NOMO-1 (cell line): ENCODE results near the gene GARNL3.
A peak's percentile ranks its signal among the peaks of the same experiment; 100 is the strongest.

Experiments
- DNase-seq, 2 experiments: peaks; one replicate each; lab custom pipeline; 2025; ENCODE audit not compliant: unreplicated experiment in 2 of 2; lab: John Stamatoyannopoulos, UW

GARNL3 gene

DNA sequence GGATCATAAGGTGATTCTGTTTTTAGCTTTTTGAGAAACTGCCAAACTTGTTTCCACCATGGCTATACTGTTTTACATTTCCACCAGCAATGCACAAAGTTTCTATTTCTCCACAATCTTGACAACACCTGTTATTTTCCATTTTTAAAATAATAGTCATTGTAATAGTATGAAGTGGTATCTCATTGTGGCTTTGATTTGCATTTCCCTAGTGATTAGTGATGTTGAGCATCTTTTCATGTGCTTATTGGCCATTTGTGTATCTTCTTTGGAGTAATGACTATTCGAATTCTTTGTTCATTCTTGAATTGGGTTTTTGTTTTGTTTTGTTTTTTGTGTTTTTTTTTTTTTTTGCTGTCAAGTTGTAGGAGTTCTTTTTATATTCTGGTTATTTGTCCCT lies 4.9 kb downstream of the GARNL3 start:
- DNase-seq: no peak

DNA sequence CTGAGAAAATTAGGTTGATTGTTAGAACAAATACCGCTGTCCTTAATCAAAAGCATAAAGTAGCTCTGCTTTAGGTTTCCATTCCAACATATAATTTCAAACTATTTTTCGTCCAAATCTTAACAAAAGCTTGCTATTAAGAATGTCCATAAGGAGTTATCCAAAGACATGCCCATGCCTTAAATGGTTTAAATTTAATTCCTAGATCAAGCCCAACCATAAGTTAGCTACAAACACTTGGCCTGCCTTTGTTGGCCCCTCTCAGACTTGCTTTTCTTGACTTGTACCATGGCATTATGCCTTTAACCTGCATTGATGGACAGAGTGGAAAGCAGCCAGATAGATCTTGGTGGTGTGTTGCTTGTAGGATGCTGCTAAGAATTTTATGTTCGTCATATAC lies 8.8 kb downstream of the GARNL3 start:
- DNase-seq: no peak

DNA sequence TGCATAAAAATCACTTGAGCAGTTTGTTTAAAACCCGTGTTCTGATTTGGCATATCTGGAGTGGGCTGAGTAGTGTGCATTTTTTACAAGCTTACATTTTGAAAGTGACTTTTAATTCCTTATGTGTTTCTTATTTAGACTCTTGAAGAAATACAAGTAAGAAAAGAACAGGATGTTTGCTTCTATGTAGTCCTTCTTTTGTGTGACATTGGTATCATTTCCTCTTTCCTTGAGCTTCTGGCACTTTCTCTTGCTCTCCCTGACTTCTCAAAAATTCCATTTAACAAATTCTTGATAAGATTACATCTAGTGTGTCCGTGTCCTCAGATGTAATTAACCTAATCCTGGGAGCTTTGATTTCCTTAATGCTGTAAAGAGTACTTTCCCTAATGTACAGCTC lies 12.5 kb downstream of the GARNL3 start:
- DNase-seq: peak; percentile 2 to 68

DNA sequence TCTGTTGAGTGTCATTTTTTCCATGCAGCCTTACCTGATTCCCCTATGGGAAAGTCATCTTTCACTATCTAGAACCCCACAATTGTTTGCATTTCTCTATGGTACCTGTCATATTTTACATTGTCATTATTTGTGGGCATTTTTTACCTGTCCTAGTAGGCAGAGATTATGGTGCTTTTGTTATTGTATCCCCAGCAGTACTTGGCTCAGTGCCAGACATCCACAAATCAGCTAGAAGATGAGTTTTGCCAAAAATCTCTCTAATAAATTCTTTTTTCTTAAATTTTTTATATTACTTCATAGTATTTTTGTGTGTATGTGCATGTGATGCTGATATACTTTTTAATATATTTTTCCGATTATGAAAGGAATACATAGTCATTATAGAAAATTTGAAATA lies 13.2 kb downstream of the GARNL3 start:
- no peak for DNase-seq

DNA sequence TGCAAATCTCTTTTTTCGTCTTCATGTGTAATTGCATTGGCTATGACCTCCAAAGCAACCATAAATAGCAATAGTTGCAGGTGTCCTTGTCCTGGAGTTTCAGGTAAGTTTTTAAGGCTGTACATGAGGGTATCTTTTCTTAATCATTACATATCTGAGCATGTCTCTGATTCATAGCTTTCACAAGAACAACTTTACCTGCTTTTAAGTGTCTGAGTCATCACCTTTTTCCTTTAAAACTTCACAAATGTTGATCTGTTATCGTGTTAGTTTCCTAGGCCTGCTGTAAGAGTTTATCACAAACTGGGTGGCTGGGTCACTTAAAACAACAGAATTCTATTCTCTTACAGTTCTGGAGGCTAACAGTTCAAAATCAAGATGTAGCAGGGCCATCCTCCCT lies 13.8 kb downstream of the GARNL3 start:
- DNase-seq: no peak

DNA sequence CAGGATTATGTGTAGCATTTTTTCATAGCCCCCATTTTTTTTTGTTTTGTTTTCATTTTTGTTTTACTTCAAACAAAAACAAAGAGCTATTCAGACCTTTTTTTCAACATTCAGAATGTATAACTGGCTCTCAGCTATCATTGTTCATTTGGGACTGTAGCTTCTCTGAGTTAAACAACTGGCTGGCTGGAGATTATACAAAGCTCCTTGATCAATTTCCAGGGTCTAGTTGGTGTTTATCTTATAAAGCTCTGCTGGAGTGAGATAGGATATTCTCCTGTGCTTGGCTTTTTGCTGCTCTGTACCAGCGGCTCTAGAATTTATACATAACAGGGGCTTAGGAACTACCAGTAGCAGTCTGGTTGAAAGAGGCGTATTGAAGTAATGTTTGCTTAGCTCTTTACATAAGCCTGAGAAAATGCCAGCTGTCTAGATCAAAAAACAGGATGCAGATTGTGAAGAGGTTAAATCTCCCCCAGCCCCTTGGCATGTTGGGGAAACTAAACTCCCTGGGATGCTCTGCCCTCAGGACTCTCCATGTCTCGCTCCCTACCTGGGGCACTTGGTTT lies 15.2 kb downstream of the GARNL3 start:
- no peak for DNase-seq

DNA sequence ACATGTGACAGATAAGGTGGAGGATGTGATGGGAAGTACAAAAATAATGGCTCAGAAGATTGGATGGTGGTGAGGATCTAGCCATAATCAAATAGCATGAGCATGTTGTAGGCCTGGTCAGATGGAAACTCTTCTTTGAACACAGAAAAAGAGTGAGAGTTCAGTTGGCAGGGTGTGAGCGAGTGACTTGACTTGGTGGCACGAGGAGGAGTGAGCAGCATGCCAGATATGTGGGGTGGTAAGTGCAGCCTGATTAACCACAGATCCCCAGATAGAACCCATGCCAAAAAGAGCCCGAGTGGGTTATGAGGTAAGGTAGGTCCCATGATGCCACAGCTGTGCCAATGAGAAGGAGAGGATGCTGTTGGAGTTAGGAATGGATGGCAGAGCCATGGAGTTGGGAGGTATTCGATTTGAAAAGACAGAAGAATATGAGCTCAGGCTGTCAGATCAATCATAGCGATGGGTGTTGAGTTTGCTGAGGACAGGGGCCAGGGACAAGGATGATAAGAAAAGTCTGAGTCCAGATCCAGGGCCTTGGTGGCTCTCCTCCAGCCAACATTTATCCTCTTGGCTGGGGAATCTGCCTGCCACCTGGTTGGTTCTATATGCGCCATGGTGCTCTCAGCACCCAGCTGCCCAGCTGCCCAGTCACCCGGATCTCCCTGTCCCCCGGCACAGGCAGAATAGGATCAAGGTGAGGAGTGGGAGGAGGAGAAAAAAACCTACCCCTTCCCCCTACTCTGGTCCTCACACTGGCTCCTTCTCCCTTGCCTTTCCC lies 16.5 kb downstream of the GARNL3 start:
- DNase-seq: no peak

DNA sequence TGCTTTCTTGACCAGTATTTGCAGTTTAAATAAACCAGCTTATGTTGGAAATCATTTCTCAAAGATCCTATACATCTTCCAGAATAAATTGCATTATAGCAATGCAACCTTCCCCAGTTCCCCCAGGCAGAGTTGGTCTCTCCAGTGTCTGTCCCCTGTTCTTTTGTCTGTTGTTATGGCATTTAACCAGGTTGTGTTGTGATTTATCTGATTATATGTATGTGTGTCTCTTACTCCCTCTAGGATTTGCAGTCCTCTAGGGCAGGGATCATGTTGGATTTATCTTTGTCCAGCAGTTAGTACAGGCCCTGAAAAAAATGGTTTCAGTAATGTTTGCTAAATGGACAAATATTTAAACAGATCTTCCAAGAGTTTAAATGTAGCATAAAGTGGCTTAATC lies 17.3 kb downstream of the GARNL3 start:
- DNase-seq: no peak

DNA sequence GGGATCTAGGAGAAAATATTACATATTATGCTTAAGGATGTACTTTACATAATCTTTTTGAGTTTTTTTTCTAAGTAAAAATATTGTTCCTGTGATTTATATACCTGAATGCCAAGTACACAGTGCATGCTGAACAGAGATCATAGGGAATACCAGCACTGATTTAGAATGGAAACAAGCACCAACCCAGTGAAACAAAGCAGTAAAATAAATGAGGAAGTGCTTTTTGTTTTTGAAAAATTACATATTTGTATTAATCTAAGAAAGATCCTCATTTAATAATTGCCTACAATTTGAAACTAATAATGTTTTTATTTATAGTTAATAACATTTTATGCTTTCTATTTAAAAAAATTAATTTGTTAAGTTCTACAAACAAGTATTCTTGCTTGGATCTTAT lies 18.0 kb downstream of the GARNL3 start:
- DNase-seq: no peak

DNA sequence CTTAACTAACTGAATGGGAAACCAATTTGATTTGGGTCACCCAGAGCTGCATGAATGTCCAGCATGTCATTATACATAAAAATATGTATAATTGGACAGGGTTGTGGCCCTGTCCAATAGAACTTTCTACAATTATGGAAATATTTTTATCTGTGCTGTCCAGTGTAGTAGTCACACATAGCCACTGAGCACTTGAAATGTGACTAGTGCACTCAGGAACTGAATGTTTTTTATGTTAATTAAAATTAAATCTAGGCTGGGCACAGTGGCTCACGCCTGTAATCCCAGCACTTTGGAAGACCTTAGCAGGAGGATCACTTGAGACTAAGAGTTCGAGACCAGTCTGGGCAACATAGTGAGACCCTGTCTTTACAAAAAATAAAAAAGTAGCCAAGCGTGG lies 18.6 kb downstream of the GARNL3 start:
- DNase-seq: no peak

DNA sequence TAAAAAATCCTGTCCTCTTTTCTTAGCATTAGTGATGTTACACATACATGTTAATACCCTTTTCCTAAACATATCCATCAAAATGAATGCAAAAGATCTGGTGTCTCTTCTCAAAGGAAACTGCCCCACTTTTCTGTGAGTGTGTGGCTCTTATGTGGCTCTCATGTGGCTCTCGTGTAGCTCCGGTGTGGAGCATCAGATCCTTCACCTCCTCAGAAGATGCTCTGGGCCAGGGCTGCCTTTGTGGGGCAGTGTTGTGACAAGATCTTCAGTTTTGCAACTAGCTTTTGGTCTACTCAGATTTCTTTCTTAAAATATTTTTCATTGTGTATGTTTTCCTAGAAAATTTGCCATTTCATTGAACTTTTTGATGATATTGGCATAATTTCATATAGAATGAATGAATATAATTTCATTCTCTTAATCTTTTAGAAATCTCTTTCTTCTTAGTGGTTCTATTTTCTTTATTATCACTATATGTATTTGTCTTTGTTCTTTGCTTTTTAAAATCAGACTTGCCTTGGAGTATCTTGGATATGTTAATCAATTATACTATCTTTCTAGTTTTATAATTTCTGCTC lies 19.4 kb downstream of the GARNL3 start:
- DNase-seq: peak in 1 of 2 experiments; percentile 6

DNA sequence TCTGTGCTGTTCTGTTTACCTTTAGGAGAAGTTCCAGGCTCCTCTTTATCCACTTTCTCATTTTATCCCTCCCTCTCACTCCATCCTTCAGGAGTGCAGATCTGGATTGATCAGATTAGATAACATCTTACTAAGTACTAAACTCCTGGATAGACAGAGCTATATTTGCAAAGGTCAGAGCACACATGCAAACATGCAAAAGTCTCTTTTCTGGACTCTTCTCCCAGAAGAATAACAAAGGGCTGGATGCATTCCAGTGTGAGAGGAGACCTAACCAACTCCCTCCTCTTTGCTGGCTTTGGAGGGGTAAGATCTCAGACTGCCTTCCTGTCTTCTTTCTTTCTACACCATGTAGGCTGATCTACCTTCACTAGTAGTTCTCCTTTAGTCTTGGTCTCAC lies 21.4 kb downstream of the GARNL3 start:
- no peak for DNase-seq

DNA sequence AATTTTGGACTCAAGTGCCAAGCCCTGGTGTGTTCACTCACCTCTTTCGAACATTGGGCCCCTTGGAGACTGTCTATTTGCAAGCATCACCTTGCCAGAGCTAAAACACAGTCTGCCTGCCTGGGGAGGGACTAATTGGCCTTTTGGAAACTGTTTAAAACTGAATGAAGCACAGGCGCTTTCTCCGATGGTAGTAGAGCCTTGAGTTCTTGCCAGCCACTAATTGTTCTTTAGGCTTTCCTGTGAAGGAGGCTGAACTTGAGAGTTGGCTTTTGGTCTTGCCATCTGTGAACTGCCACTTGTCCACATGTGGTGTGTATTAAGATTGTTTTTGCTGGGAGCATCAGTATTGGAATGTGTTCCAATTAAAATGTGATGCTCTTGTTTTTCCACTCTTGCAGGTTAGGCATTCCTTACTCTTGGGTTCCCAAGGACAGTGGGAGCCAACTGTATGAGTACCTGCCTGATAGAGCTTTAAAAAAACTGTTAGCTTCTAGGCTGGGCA lies 26.0 kb downstream of the GARNL3 start:
- DNase-seq: no peak

DNA sequence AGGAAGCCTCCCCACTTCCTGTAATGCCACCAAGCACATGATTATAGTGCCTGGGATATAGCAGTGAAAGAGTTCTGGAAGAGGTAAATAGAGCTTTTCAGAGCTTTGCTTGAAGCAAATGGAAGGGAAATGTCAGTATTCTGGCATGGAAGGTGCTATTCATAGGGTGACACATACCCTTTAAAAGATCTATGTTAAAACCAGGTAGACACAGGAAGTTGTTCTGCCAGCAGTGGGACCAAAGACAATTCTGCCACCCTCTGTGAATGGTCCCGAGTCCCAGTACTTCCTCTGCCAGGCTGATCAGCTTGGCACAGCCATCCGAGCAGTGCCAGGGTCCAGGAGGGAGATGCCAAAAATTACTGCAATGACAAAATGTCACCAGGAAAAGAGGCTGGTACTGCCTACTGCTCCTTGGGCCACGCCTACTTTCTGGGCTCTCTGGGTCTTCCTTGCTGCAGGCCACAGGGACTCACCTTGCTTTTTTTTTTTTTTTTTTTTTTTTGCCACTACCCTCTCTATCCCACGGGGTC lies 26.7 kb downstream of the GARNL3 start:
- DNase-seq: no peak

DNA sequence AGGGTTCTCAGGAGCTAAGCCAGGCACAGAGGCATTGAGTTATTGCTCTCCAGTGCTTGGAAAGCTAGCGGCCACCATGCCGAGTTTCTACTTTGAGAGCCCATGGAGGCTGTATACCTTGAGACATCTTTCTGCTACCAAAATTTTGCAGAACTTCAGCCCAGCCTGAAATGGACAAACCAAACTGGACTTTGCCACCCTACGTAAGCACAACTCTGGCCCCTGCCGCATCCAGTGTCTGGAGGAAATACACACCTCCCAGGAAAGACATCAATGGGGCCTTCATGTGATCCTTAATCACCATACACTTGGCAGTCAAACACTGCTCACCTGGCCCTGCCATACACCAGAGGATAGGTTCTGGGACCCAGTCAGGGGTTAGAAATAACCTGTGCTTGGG lies 27.8 kb downstream of the GARNL3 start:
- no peak for DNase-seq

DNA sequence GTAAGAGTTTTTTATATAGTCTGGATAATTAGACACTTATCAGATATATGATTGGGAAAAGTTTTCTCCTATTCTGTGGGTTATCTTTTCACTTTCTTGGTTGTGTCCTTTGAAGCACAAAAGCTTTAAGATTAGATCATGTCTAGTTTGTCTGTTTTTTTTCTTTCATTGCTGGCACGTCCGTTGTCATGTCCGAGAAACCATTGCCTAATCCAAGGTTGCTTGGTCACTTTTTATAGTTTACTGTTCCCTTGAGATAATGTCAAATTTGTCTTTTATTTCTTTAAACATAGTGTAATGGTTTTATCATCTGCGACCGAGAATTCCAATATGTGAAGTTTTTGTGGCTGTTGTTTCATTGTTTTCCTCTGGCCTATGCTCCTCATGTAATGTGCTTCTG lies 28.8 kb downstream of the GARNL3 start:
- DNase-seq: peak in 1 of 2 experiments; percentile 45

DNA sequence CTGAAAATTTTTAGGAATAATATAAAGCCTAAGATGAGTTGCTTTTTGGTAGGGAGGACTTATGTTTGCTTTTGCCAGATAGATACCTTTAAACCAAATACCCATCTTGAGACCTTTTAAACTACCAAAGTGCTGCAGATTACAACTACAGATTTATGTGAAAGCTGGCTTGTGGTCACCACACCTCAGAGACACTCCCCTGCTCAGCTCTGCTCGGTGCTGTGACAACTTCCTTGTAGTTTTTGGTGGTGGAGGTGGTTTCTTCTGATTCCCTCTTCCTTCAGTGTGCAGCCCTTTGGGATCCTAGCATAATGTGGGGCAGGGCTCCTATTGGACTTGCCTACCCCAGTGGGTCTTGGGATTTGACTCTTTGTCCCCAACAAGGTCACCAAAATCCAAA lies 29.2 kb downstream of the GARNL3 start:
- peak; percentile 60 to 67 for DNase-seq

DNA sequence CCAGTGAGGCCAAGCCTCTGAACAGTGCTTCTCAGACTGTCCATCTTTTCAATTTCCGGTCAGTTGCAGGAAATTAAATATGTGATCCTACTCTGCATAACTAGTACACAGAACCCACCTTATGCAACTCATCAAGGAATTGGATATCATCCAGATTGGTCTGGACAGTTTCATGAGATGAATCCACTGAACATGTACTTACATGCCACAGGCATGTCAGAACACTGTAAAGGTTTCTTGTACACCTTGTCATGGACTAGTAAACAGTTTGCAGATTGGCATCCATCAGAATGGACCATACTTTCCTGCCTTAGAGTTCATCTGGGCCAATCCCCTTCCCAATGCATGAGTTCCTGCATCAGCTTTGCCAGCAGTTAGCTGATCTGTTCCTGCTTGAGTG lies 30.4 kb downstream of the GARNL3 start:
- no peak for DNase-seq

DNA sequence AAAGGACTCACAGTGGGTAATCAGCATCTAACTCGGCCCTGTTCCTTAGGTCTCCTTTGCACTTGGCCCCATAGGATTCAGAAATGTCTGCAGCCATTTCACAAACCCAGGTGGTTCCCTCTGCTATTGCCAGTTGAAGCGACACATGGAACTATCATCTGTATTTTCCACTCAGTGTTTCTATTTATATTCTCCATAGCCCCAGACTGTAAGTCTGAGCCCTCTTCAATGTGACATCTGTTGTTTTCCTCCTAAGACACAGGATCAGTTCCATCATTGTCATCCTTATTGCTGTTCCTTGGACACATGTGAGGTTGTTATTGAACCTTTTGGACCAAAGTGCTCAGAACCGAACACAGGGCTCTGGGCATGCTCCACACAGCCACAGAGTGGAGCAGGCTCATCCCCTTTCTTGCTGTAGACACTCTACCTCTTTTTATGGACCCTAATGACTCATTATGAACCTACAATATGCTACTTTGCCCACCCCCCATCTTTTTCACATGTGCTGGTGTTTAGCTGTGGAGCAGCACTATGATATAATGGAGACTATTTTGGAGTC lies 36.4 kb downstream of the GARNL3 start:
- no peak for DNase-seq

DNA sequence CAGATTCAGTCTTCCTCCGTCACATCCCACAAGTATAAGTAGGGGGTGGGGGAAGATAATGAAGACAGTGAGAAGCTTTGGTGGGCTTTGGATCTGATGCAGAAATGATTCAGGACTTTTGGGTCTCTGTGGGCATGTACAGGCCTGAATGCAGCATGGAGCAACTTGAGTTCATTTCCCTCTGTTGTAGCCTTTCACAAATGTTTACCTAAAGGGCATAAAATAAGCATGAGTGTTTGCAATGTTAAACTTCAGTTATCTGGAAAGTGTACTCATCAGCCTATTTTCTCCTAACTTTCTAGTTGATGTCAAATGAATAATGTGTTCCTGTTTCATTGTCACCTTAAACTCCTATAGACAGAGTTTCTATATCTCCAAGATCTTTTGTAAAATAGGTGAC lies 39.3 kb downstream of the GARNL3 start:
- no peak for DNase-seq

DNA sequence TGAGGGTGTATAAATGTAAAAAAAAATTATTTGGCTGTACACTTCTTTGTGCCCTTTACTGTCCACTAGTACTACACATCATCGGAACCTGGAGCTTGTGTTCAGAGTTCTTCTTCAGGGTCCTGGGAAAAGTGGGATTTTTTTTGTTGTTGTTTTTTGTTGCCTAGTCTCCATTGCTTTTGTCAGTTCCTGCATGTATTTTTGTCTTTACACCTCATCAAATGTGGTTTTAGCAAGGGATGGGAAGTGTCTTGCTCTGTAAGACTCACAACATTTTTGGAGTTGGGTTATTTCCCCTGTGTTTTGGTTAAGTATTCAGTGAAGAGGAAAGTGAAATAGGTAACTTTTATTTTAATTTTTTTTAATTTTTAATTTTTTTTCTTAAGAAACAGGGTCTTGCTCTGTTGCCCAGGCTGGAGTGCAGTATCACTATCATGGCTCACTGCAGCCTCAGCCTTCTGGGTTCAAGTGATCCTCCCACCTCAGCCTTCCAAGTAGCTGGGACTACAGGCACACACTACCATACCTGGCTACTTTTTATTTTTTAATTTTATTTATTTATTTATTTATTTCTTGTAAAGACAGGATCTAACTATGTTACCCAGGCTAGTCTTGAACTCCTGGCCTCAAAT lies 40.7 kb downstream of the GARNL3 start:
- no peak for DNase-seq
